Measurements from ENCODE around the gene FAM131C. TPM values are rescaled to one million over a fixed set of nuclear protein-coding genes. Genes with fewer than 3 reads are reported as not detected.

FAM131C gene
- polyA plus RNA-seq, 1 donor from 2014 or later: 0.97 TPM

DNA sequence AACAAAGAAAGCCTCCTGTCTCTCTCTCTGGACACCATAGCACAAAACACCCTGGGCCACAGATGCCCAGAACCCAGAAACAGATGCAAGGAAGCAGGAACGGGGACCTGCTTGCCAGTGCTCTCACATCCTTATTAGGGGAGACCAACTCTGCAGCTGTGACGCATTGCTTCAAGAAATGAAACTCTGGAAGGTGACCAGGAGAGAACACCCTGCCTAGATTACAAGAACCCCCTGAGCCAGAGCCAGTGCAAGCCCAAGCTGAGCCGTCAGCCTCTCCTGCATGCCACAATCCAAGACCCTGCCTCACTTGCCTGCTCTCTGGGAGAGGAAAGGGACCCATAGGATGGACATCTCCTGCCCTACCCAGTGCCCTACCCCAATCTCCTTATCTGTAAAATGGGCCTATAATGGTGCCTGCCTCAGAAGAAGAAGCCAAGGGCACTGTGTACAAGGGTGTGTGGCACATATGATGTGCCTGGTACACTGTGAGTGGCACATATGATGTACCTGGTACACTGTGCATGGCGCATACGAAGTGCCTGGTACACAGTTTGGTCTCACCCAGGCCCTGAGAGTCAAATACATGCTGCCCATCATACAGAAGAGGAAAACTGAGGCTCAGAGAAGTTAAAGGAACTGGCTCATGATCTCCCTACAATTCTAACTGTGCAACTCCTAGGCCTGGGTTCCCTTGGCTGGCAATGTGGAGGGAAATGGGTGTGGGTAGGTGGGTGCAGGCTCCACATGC, 16.8 kb upstream of the FAM131C start:
- H3K9me2 ChIP-seq (ENCODE audit: insufficient read depth, low read length): no peaks in the 10 kb centered on the region
- H3K79me2 ChIP-seq (replicated peaks; ENCODE audit: insufficient read depth, low read length): no peaks in the 10 kb centered on the region
- H3F3A ChIP-seq (ENCODE audit: insufficient read depth, low read length, poor library complexity, severe bottlenecking): no peaks in the 10 kb centered on the region
- H3K4me3 ChIP-seq (ENCODE audit: low read length): no peak overlapping the region
- no peak overlapping the region for H3K9ac ChIP-seq (ENCODE audit: low read length)
- TF ChIP-seq, protein P1, sequence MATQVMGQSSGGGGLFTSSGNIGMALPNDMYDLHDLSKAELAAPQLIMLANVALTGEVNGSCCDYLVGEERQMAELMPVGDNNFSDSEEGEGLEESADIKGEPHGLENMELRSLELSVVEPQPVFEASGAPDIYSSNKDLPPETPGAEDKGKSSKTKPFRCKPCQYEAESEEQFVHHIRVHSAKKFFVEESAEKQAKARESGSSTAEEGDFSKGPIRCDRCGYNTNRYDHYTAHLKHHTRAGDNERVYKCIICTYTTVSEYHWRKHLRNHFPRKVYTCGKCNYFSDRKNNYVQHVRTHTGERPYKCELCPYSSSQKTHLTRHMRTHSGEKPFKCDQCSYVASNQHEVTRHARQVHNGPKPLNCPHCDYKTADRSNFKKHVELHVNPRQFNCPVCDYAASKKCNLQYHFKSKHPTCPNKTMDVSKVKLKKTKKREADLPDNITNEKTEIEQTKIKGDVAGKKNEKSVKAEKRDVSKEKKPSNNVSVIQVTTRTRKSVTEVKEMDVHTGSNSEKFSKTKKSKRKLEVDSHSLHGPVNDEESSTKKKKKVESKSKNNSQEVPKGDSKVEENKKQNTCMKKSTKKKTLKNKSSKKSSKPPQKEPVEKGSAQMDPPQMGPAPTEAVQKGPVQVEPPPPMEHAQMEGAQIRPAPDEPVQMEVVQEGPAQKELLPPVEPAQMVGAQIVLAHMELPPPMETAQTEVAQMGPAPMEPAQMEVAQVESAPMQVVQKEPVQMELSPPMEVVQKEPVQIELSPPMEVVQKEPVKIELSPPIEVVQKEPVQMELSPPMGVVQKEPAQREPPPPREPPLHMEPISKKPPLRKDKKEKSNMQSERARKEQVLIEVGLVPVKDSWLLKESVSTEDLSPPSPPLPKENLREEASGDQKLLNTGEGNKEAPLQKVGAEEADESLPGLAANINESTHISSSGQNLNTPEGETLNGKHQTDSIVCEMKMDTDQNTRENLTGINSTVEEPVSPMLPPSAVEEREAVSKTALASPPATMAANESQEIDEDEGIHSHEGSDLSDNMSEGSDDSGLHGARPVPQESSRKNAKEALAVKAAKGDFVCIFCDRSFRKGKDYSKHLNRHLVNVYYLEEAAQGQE (IDR thresholded peaks at IDR 0.05; ENCODE audit: borderline replicate concordance): no peak
- TF ChIP-seq POLR2AphosphoS5 (IDR thresholded peaks at IDR 0.05) (no peak), SMC3 (conservative IDR thresholded peaks at IDR 0.05; ENCODE audit: poor library complexity) (no peak), RAD21 (conservative IDR thresholded peaks at IDR 0.05) (no peak), TAF1 (IDR thresholded peaks at IDR 0.05; ENCODE audit: low read depth) (no peak), EP300 (conservative IDR thresholded peaks at IDR 0.05; ENCODE audit: poor library complexity, severe bottlenecking) (no peak), EZH2 (IDR thresholded peaks at IDR 0.05; ENCODE audit: borderline replicate concordance, insufficient read depth, low read length, poor library complexity, severe bottlenecking) (no peak), MXI1 (conservative IDR thresholded peaks at IDR 0.05; ENCODE audit: poor library complexity, severe bottlenecking) (no peak)
- TF ChIP-seq, protein P2, sequence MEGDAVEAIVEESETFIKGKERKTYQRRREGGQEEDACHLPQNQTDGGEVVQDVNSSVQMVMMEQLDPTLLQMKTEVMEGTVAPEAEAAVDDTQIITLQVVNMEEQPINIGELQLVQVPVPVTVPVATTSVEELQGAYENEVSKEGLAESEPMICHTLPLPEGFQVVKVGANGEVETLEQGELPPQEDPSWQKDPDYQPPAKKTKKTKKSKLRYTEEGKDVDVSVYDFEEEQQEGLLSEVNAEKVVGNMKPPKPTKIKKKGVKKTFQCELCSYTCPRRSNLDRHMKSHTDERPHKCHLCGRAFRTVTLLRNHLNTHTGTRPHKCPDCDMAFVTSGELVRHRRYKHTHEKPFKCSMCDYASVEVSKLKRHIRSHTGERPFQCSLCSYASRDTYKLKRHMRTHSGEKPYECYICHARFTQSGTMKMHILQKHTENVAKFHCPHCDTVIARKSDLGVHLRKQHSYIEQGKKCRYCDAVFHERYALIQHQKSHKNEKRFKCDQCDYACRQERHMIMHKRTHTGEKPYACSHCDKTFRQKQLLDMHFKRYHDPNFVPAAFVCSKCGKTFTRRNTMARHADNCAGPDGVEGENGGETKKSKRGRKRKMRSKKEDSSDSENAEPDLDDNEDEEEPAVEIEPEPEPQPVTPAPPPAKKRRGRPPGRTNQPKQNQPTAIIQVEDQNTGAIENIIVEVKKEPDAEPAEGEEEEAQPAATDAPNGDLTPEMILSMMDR (IDR thresholded peaks at IDR 0.05; ENCODE audit: poor library complexity, severe bottlenecking): no peak
- H3K9me3 ChIP-seq (ENCODE audit: low read length): no peaks in the 10 kb centered on the region
- H3K27ac ChIP-seq (ENCODE audit: low read length): no peak overlapping the region
- no peaks in the 10 kb centered on the region for H4K20me1 ChIP-seq (ENCODE audit: insufficient read depth)
- no peak overlapping the region for H3K4me2 ChIP-seq (ENCODE audit: low read length)
- H2AFZ ChIP-seq (ENCODE audit: low read depth, low read length): no peak overlapping the region
- no peaks in the 10 kb centered on the region for H3K27me3 ChIP-seq (ENCODE audit: insufficient read depth, low read depth, low read length)
- H3K36me3 ChIP-seq (ENCODE audit: insufficient read depth, low read length): no peaks in the 10 kb centered on the region

DNA sequence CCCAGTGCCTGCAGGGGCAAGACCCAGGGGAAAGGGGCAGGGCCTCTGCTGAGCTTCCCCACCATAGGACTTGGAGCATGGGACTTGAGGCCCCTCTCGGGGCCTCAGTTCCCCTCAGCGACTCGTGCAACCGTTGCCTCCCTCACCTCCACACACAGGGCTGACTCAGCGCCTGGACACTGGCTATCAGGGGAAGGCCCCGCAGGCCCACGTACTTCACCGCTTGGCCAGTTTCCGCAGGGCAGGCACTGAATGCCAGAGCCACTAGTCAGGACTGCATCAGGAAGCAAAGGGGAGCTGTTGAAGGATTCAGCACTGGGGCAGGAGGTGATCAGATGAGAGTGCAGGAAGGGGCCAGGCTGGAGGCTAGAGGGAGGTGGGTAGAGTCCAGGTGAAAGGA, 15.5 kb upstream of the FAM131C start:
- no peak overlapping the region for H3K4me2 ChIP-seq (ENCODE audit: low read length)

More for the DNA sequence above, 15.5 kb upstream of the FAM131C start:
- Histone ChIP-seq H2AFZ (ENCODE audit: low read depth, low read length) (no peak overlapping the region), H3K36me3 (ENCODE audit: insufficient read depth, low read length) (no peaks in the 10 kb centered on the region), H3K79me2 (replicated peaks; ENCODE audit: insufficient read depth, low read length) (no peaks in the 10 kb centered on the region), H3K27ac (ENCODE audit: low read length) (no peak overlapping the region), H3K9ac (ENCODE audit: low read length) (no peak overlapping the region), H3K4me3 (ENCODE audit: low read length) (no peak overlapping the region), H3K9me3 (ENCODE audit: low read length) (no peaks in the 10 kb centered on the region), H3K27me3 (ENCODE audit: insufficient read depth, low read depth, low read length) (no peaks in the 10 kb centered on the region), H4K20me1 (ENCODE audit: insufficient read depth) (no peaks in the 10 kb centered on the region), H3K9me2 (ENCODE audit: insufficient read depth, low read length) (no peaks in the 10 kb centered on the region), H3F3A (ENCODE audit: insufficient read depth, low read length, poor library complexity, severe bottlenecking) (no peaks in the 10 kb centered on the region)
- TF ChIP-seq MXI1 (conservative IDR thresholded peaks at IDR 0.05; ENCODE audit: poor library complexity, severe bottlenecking) (no peak), RAD21 (conservative IDR thresholded peaks at IDR 0.05) (no peak)

Measured in neural cell (in vitro differentiated cells).